Smooth muscle cell (in vitro differentiated cells): ENCODE results near the gene PHACTR3. TPM values are rescaled to one million over a fixed set of nuclear protein-coding genes. Genes with fewer than 3 reads are reported as not detected.

Experiments used
- DNase-seq: peaks from one replicate; lab custom pipeline; 2025; ENCODE audit not compliant: unreplicated experiment; lab: John Stamatoyannopoulos, UW
- H2AFZ ChIP-seq: fragments of 200-600 bp; sonication (generic); 2 replicates; pipeline ENCODE4 v1.6.0; 2016; ENCODE audit warnings: antibody characterized with exemption, low read depth, mild to moderate bottlenecking
- H3F3A ChIP-seq: fragments of 200-600 bp; sonication (generic); 2 replicates; pipeline ENCODE4 v1.6.0; 2017; ENCODE audit warnings: antibody characterized with exemption, low read depth
- H3K27ac ChIP-seq: fragments of 200-600 bp; sonication (generic); 2 replicates; pipeline ENCODE4 v1.5.1; 2016; ENCODE audit warnings: low read depth, mild to moderate bottlenecking
- H3K27me3 ChIP-seq: fragments of 200-600 bp; sonication (generic); 2 replicates; pipeline ENCODE4 v1.6.1; 2016; ENCODE audit warnings: low read depth, mild to moderate bottlenecking
- H3K36me3 ChIP-seq: fragments of 200-600 bp; sonication (generic); 2 replicates; pipeline ENCODE4 v1.5.1; 2016; ENCODE audit warnings: low read depth
- H3K4me1 ChIP-seq: fragments of 200-600 bp; sonication (generic); 2 replicates; pipeline ENCODE4 v1.5.1; 2016; ENCODE audit warnings: low read depth
- H3K4me2 ChIP-seq: fragments of 200-600 bp; sonication (generic); 2 replicates; pipeline ENCODE4 v1.6.0; 2016; ENCODE audit warnings: mild to moderate bottlenecking
- H3K4me3 ChIP-seq: fragments of 200-600 bp; sonication (generic); 2 replicates; pipeline ENCODE4 v1.5.1; 2016; ENCODE audit warnings: mild to moderate bottlenecking
- H3K79me2 ChIP-seq: fragments of 200-600 bp; sonication (generic); 2 replicates; pipeline ENCODE4 v1.6.0; 2016; ENCODE audit warnings: low read depth, mild to moderate bottlenecking
- H3K9ac ChIP-seq: fragments of 200-600 bp; sonication (generic); 2 replicates; pipeline ENCODE4 v1.6.0; 2016; ENCODE audit warnings: low read depth
- H3K9me3 ChIP-seq: fragments of 200-600 bp; sonication (generic); replicated peaks from 2 replicates; pipeline ENCODE4 v1.5.1; 2016; ENCODE audit warnings: low read depth
- H4K20me1 ChIP-seq: fragments of 200-600 bp; sonication (generic); 2 replicates; pipeline ENCODE4 v1.6.0; 2016; ENCODE audit warnings: low read depth
- CTCF ChIP-seq: fragments of 200-600 bp; sonication (generic); IDR thresholded peaks from 2 replicates; pipeline ENCODE4 v1.5.1; 2017; ENCODE audit warnings: borderline replicate concordance, mild to moderate bottlenecking, antibody characterized with exemption; ENCODE audit not compliant: insufficient read depth, poor library complexity, severe bottlenecking
- WGBS: methylation state at CpG from one replicate; pipeline ENCODE4 v1.1.7; 2016; ENCODE audit warnings: low lambda C conversion rate; 5-methylcytosine and 5-hydroxymethylcytosine counted together
- polyA plus RNA-seq: library from polyadenylated mRNA; unstranded; fragments of >200 nt; fragmentation: Nextera tagmentation; extraction: Ambion mirVana; gene quantifications from 2 replicates; pipeline ENCODE4 v1.2.1, GENCODE V29; 2016
- total RNA-seq: library from RNA; depleted of rRNA; stranded (reverse); fragments of >200 nt; gene quantifications from 2 replicates; pipeline ENCODE4 v1.2.3, GENCODE V29; 2014

PHACTR3 gene
- total and polyA plus RNA-seq, 2 experiments from 2014 or later = 0.76 to 2.6 TPM

- no peak overlapping the region for H3K9ac ChIP-seq
- no peaks in the 10 kb centered on the region for H4K20me1 ChIP-seq
- no peak for DNase-seq
- no peak for TF ChIP-seq CTCF
- peaks cover 9% of the 10 kb centered on the region for H3K4me1 ChIP-seq
- no peak overlapping the region for H2AFZ ChIP-seq
- no peaks in the 10 kb centered on the region for H3K36me3 ChIP-seq
- no peaks in the 10 kb centered on the region for H3K9me3 ChIP-seq
- no peaks in the 10 kb centered on the region for H3K27me3 ChIP-seq
- no peak overlapping the region for H3K4me2 ChIP-seq
- no peaks in the 10 kb centered on the region for H3K79me2 ChIP-seq
- no peak overlapping the region for H3K4me3 ChIP-seq
- WGBS = 88% methylated on average over 15 of the region's 15 CpGs
- H3F3A ChIP-seq = no peaks in the 10 kb centered on the region
- no peak overlapping the region for H3K27ac ChIP-seq
Measured at GRCh38 chr20:59810449-59811187, 206.3 kb downstream of the PHACTR3 start.

- Histone ChIP-seq H3K4me3 (no peak overlapping the region), H3K4me2 (no peak overlapping the region), H3K79me2 (no peaks in the 10 kb centered on the region), H3K4me1 (peaks cover 9% of the 10 kb centered on the region), H4K20me1 (no peaks in the 10 kb centered on the region), H3F3A (no peaks in the 10 kb centered on the region), H3K36me3 (no peaks in the 10 kb centered on the region), H3K27me3 (no peaks in the 10 kb centered on the region), H3K9me3 (no peaks in the 10 kb centered on the region), H3K9ac (no peak overlapping the region), H2AFZ (no peak overlapping the region), H3K27ac (no peak overlapping the region)
- DNase-seq = no peak
- 84% methylated on average over 7 of the region's 7 CpGs for WGBS
- no peak for TF ChIP-seq CTCF
Measured at GRCh38 chr20:59811681-59812171, 207.4 kb downstream of the PHACTR3 start.

GRCh38 chr20:59812286-59813125, 208.2 kb downstream of the PHACTR3 start:
- 88% methylated on average over 23 of the region's 23 CpGs for WGBS
- Histone ChIP-seq H3K27me3 (no peaks in the 10 kb centered on the region), H3K9ac (no peak overlapping the region), H2AFZ (no peak overlapping the region), H3F3A (no peaks in the 10 kb centered on the region), H3K27ac (no peak overlapping the region), H3K4me1 (peaks cover 9% of the 10 kb centered on the region), H3K9me3 (no peaks in the 10 kb centered on the region), H3K4me3 (no peak overlapping the region), H3K36me3 (no peaks in the 10 kb centered on the region), H4K20me1 (no peaks in the 10 kb centered on the region), H3K4me2 (no peak overlapping the region), H3K79me2 (no peaks in the 10 kb centered on the region)
- no peak for TF ChIP-seq CTCF
- DNase-seq = no peak
